ENCODE results near the gene HBQ1.

Gene HBQ1

GRCh38 chr16:180681-181564 lies 664 bp downstream of the HBQ1 start (continued):
- TF ChIP-seq PRDM6 (tag by site-specific recombination; IDR thresholded peaks at IDR 0.05) (no peak), ZNF433 (tag by site-specific recombination; IDR thresholded peaks at IDR 0.05; ENCODE audit: low read depth) (no peak), ZSCAN5A (tag by site-specific recombination; IDR thresholded peaks at IDR 0.05) (peak; percentile 73; the same call in 1 of the 2 replicates), ZNF837 (tag by site-specific recombination; IDR thresholded peaks at IDR 0.05) (0 out of 2 replicates have a peak, but pooled peaks have one; percentile 22), ZNF2 (tag by site-specific recombination; IDR thresholded peaks at IDR 0.05) (no peak), ZNF350 (tag by site-specific recombination; IDR thresholded peaks at IDR 0.05) (no peak), ZNF777 (tag by site-specific recombination; IDR thresholded peaks at IDR 0.05; ENCODE audit: borderline replicate concordance) (no peak), ZNF24 (tag by site-specific recombination; IDR thresholded peaks at IDR 0.05) (no peak), ZNF266 (tag by site-specific recombination; IDR thresholded peaks at IDR 0.05; ENCODE audit: low read depth) (no peak), RBAK (tag by site-specific recombination; IDR thresholded peaks at IDR 0.05) (no peak), ZNF654 (tag by site-specific recombination; IDR thresholded peaks at IDR 0.05; ENCODE audit: low read depth) (no peak), PATZ1 (tag by site-specific recombination; IDR thresholded peaks at IDR 0.05) (peak; percentile 89), ZNF423 (tag by site-specific recombination; IDR thresholded peaks at IDR 0.05) (no peak), PBX3 (CRISPR knock-in tag; IDR thresholded peaks at IDR 0.05) (0 out of 2 replicates have a peak, but pooled peaks have one; percentile 40), ZNF416 (tag by site-specific recombination; IDR thresholded peaks at IDR 0.05) (no peak), HOXD13 (CRISPR knock-in tag; IDR thresholded peaks at IDR 0.05; ENCODE audit: borderline replicate concordance) (no peak), MYNN (tag by site-specific recombination; IDR thresholded peaks at IDR 0.05; ENCODE audit: borderline replicate concordance) (no peak), ZNF175 (tag by site-specific recombination; IDR thresholded peaks at IDR 0.05) (no peak), SCRT1 (tag by site-specific recombination; IDR thresholded peaks at IDR 0.05; ENCODE audit: borderline replicate concordance) (no peak)
- TF ChIP-seq, protein P1, sequence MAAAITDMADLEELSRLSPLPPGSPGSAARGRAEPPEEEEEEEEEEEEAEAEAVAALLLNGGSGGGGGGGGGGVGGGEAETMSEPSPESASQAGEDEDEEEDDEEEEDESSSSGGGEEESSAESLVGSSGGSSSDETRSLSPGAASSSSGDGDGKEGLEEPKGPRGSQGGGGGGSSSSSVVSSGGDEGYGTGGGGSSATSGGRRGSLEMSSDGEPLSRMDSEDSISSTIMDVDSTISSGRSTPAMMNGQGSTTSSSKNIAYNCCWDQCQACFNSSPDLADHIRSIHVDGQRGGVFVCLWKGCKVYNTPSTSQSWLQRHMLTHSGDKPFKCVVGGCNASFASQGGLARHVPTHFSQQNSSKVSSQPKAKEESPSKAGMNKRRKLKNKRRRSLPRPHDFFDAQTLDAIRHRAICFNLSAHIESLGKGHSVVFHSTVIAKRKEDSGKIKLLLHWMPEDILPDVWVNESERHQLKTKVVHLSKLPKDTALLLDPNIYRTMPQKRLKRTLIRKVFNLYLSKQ (tag by site-specific recombination; IDR thresholded peaks at IDR 0.05; ENCODE audit: borderline replicate concordance) = no peak
- TF ChIP-seq, protein P2, sequence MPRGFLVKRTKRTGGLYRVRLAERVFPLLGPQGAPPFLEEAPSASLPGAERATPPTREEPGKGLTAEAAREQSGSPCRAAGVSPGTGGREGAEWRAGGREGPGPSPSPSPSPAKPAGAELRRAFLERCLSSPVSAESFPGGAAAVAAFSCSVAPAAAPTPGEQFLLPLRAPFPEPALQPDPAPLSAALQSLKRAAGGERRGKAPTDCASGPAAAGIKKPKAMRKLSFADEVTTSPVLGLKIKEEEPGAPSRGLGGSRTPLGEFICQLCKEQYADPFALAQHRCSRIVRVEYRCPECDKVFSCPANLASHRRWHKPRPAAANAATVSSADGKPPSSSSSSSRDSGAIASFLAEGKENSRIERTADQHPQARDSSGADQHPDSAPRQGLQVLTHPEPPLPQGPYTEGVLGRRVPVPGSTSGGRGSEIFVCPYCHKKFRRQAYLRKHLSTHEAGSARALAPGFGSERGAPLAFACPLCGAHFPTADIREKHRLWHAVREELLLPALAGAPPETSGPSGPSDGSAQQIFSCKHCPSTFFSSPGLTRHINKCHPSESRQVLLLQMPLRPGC (tag by site-specific recombination; IDR thresholded peaks at IDR 0.05) = no peak
- TF ChIP-seq, protein P3, sequence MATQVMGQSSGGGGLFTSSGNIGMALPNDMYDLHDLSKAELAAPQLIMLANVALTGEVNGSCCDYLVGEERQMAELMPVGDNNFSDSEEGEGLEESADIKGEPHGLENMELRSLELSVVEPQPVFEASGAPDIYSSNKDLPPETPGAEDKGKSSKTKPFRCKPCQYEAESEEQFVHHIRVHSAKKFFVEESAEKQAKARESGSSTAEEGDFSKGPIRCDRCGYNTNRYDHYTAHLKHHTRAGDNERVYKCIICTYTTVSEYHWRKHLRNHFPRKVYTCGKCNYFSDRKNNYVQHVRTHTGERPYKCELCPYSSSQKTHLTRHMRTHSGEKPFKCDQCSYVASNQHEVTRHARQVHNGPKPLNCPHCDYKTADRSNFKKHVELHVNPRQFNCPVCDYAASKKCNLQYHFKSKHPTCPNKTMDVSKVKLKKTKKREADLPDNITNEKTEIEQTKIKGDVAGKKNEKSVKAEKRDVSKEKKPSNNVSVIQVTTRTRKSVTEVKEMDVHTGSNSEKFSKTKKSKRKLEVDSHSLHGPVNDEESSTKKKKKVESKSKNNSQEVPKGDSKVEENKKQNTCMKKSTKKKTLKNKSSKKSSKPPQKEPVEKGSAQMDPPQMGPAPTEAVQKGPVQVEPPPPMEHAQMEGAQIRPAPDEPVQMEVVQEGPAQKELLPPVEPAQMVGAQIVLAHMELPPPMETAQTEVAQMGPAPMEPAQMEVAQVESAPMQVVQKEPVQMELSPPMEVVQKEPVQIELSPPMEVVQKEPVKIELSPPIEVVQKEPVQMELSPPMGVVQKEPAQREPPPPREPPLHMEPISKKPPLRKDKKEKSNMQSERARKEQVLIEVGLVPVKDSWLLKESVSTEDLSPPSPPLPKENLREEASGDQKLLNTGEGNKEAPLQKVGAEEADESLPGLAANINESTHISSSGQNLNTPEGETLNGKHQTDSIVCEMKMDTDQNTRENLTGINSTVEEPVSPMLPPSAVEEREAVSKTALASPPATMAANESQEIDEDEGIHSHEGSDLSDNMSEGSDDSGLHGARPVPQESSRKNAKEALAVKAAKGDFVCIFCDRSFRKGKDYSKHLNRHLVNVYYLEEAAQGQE (tag by site-specific recombination; IDR thresholded peaks at IDR 0.05) = no peak
- TF ChIP-seq, protein P4, sequence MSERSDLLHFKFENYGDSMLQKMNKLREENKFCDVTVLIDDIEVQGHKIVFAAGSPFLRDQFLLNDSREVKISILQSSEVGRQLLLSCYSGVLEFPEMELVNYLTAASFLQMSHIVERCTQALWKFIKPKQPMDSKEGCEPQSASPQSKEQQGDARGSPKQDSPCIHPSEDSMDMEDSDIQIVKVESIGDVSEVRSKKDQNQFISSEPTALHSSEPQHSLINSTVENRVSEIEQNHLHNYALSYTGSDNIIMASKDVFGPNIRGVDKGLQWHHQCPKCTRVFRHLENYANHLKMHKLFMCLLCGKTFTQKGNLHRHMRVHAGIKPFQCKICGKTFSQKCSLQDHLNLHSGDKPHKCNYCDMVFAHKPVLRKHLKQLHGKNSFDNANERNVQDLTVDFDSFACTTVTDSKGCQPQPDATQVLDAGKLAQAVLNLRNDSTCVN (tag by site-specific recombination; optimal IDR thresholded peaks at IDR 0.05) = peak; percentile 91
